AML-193 (cell line): ENCODE results near the gene INHA.

Source experiments
- DNase-seq, 2 experiments: peaks; one replicate each; lab custom pipeline; 2025; lab: John Stamatoyannopoulos, UW

INHA gene

GRCh38 chr2:219575566-219576504 lies 3.7 kb downstream of the INHA start:
- DNase-seq, result no peak

DNA sequence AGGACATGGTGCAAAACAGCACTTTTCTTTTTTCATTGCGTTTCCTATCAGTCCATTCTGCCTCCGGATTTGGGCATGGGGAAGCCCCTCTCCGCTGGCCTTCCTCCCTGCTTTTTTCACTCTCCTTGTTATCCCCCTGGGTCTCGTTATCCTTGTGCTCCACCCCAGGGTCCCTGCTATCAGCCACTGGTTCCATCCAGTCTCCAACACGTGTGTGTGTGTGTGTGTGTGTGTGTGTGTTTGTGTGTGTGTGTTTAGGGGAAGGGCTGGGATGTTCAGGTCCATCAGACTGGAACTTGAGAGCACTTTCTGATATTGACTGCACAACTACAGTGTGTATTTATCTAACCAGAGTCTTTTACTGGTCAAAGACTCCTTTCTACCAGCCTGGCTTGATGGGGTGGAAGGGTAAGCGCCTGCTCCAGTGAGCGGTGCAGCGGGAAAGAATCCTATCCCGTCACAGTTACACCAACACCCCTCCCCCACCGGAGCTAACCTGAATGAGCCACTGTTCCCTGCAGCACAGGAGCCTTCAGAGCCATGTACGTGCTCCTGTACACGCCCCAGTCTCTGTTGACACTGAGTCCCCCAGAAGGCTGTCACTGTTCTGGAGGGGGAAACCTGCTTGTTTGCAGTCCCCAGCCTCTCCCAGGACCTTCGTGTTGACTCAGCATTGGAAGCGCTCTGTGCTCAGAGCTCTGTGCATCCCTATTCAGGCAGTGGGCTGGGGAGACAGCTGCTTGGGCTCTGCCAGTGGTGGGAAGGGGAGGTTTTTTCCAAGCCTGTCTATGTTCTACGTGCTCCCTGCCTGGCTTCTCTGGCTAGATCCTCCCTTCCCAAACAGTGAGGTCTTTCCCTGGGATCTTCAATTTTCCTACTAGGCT lies 4.6 kb downstream of the INHA start:
- no peak for DNase-seq

DNA sequence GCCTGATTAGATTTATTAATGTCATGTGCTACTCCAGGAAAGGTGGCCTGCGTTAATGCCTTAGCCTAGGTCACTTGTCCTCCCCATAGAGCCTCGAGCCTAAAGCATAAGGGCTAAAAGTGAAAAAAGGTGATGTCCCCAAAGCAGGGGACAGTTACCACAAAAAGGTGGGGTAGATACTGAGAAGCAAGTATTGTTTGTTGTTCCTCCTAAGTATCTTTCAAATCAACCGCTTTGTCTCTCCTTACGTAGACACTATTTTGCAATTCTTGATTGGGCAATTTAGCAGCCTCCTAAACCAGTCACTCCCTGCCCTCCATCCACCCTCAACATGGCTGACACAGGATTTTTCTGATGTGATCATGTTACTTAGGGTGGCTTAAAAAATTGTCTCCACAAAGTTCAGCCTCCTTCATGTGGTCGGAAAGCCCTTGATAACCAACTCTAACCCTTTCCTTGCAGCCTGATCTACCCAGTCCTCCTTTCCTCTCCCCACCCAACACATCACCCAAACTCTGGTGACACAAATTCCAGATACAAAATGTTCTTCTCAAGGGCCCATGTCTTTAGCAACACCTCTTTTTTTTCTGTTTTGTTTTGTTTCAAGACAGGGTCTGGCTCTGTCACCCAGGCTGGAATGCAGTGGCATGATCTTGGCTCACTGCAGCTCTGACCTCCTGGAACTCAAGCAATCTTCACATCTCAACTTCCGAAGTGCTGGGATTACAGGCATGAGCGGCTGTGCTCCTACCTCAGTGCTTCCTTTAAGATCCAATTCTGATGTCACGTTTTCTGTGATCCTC lies 6.9 kb downstream of the INHA start:
- peak; percentile 55 to 60 for DNase-seq

- DNase-seq, result no peak
Observed at GRCh38 chr2:219581346-219581745, 9.2 kb downstream of the INHA start.

GRCh38 chr2:219591091-219591490 lies 19.0 kb downstream of the INHA start:
- DNase-seq, result no peak

- DNase-seq, result no peak
Observed at GRCh38 chr2:219592736-219593135, 20.6 kb downstream of the INHA start.

DNA sequence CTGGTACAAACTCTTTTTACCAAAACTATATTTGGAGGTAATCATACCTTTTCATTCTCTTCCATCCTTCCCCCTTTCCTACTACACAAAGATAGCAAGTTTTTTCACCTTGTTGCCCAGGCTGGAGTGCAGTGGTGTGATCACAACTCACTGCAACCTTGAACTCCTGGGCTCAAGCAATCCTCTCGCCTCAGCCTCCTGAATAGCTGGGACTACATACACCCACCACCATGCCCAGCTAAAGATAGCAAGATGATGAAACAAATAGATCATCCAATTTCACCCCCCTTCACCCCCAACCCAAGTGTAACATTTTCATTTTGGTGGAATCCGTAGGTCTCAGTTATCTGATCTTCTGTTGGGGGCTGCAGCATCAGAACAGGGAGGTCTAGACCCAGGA lies 21.0 kb downstream of the INHA start:
- DNase-seq, result no peak

- no peak for DNase-seq
Observed at GRCh38 chr2:219595256-219595655, 23.1 kb downstream of the INHA start.

GRCh38 chr2:219596954-219597551 lies 24.9 kb downstream of the INHA start:
- peak; percentile 35 to 39 for DNase-seq

- peak; percentile 89 to 94 for DNase-seq
Observed at GRCh38 chr2:219597552-219598307, 25.6 kb downstream of the INHA start, which contains the start of gene STK11IP. TSS of gene STK11IP (plus strand) at chr2:219597857. CDS start at chr2:219598120, 263 bp downstream.

GRCh38 chr2:219598308-219599078 lies 26.4 kb downstream of the INHA start:
- no peak for DNase-seq

DNA sequence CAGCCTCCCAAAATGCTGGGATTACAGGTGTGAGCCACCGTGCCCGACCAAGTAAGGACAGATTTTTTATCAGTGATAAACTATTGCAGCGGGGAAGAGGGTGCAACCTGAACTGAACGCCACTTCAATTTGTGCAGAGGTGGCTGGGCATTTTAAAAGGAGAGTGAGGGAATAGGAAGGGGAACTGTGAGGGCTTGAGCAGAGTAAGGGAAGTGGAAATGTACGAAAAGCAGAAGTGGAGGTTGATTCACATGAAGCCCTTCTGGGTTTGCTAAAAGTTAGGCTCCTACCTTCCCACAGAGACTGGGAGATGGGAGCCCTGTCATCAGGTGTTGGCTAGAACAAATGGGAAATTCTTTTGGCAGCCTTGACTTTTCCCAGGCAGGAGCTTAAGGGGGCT lies 31.7 kb downstream of the INHA start:
- DNase-seq, result peak; percentile 72 to 79

- no peak for DNase-seq
Observed at GRCh38 chr2:219605607-219605954, 33.5 kb downstream of the INHA start.

DNA sequence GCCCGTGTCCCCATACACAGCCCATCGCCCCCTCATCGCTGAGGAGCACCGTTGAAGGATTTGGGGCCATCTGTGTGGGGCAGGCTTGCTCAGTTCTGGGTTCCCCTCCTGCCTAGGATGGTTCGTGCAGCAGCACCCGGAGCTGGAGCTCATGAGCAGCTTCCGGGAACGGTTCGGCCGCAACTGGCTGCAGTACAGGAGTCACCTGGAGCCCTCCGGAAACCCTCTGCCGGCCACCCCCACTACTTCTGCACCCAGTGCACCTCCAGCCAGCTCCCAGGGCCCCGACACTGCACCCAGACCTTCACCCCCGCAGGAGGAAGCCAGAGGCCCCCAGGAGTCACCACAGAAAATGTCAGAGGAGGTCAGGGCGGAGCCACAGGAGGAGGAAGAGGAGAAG lies 35.8 kb downstream of the INHA start:
- DNase-seq, result no peak

DNA sequence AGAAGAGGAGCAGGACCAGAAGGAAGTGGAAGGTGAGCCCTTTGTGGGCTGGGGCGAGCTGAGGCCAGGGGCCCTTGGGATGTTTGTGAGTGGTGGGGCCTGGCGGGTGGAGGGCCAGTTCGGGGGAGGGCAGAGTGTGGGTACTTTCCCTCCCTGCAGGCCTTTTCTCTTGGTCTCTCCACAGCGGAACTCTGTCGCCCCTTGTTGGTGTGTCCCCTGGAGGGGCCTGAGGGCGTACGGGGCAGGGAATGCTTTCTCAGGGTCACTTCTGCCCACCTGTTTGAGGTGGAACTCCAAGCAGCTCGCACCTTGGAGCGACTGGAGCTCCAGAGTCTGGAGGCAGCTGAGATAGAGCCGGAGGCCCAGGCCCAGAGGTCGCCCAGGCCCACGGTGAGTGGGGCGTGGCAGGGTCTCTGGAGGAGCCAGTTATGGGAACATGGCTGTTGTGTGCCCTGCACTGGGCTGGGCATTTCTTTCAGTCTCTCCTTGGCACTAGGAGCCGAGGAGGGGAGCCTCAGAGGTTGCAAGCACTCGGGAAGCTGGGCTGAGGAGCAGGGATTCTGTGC lies 36.4 kb downstream of the INHA start:
- no peak for DNase-seq

DNA sequence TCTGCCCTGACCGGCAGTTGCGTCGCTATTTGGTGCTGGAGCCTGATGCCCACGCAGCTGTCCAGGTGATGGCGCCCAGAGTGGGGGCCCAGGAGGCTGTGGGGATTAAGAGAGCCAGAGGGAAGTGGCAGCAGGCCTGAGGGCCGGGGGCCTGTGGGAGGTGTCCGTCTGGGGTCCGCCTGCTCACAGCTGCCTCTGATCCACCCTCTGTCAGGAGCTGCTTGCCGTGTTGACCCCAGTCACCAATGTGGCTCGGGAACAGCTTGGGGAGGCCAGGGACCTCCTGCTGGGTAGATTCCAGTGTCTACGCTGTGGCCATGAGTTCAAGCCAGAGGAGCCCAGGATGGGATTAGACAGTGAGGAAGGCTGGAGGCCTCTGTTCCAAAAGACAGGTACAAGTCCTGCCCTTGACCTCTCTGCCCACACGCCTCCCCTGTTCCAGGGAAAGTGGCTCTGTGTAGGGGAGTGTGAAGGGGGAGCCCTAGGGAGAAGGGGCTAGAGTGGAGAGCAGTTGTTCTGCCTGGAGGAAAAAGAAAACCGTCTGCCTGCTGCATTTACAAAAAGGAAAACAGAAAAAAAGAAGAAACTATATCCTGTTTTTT lies 37.1 kb downstream of the INHA start:
- no peak for DNase-seq

- no peak for DNase-seq
Observed at GRCh38 chr2:219611306-219611705, 39.2 kb downstream of the INHA start.

DNA sequence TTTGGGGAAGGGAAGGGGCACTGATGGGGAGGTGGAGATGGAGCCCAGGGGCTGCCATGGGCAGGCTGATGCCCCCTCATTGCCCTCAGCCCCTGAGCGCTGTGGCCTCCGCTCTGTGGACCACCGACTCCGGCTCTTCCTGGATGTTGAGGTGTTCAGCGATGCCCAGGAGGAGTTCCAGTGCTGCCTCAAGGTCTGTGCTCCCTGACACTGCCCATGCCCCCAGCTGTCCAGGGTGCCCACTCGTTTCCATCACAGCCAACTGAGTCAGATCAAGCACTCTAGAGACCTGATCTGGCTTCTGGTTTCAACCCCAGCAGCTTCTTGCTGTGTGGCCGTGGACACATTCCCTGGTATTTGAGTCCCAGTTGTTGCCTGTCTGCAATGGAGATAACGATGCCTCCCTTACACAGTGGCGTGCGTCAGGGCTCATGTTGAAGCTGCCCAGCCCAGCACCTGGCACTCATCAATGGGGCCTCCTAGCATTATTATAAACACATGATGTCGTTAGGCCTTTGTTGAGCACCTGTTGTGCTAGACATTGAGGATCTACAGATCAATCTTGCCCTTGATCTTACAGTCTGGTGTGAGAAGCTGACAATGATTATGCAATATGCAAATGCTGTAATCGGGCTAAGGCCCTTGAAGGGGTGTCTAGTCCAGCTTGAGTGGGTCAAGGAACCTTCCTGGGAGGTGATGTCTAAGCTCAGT lies 39.9 kb downstream of the INHA start:
- no peak for DNase-seq
